ENCODE measurements around the gene PC. TPM values are rescaled to one million over a fixed set of nuclear protein-coding genes. Genes with fewer than 3 reads are reported as not detected.
A peak's percentile ranks its signal among the peaks of the same experiment; 100 is the strongest.

The PC gene
- total RNA-seq, 4 donors from 2014 or later, result 4.7 to 7.0 (median 5.6) TPM

GRCh38 chr11:66857234-66857926 is 100.8 kb downstream of the PC start:
- no peaks in the 10 kb centered on the region for H3K9me3 ChIP-seq
- 45 to 80% methylated on average over 4 of the region's 47 CpGs for WGBS, 2 donors (ENCODE audit: low coverage in 1 of 2)
- H3K4me3 ChIP-seq, result peak overlapping the region; percentile 74 to 77
- ATAC-seq, result no peak
- peaks cover 0 to 26% (median 8%) of the 10 kb centered on the region in 3 donors for H3K4me1 ChIP-seq
- H3K36me3 ChIP-seq, result peaks cover 0 to 23% of the 10 kb centered on the region in 2 donors
- no peaks in the 10 kb centered on the region for H3K27me3 ChIP-seq
- H3K27ac ChIP-seq, result peak overlapping the region in 3 of 4 donors; percentile 86 to 96 (median 94)
- TF ChIP-seq POLR2A (IDR thresholded peaks at IDR 0.05) (no peak), POLR2AphosphoS5 (IDR thresholded peaks at IDR 0.05) (no peak), EP300 (IDR thresholded peaks at IDR 0.05) (no peak)
- TF ChIP-seq, protein P1, sequence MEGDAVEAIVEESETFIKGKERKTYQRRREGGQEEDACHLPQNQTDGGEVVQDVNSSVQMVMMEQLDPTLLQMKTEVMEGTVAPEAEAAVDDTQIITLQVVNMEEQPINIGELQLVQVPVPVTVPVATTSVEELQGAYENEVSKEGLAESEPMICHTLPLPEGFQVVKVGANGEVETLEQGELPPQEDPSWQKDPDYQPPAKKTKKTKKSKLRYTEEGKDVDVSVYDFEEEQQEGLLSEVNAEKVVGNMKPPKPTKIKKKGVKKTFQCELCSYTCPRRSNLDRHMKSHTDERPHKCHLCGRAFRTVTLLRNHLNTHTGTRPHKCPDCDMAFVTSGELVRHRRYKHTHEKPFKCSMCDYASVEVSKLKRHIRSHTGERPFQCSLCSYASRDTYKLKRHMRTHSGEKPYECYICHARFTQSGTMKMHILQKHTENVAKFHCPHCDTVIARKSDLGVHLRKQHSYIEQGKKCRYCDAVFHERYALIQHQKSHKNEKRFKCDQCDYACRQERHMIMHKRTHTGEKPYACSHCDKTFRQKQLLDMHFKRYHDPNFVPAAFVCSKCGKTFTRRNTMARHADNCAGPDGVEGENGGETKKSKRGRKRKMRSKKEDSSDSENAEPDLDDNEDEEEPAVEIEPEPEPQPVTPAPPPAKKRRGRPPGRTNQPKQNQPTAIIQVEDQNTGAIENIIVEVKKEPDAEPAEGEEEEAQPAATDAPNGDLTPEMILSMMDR (IDR thresholded peaks at IDR 0.05), result no peak

GRCh38 chr11:66856496-66857233 is 101.5 kb downstream of the PC start, which contains the start of gene LRFN4:
LRFN4 (plus strand) TSS chr11:66857064; CDS start chr11:66857745, 681 bp downstream.
- Histone ChIP-seq H3K27ac (peak within 1 kb of the TSS; percentile 68 to 96 (median 90)), H3K27me3 (no peaks in the 10 kb centered on the region), H3K36me3 (peaks cover 0 to 23% of the 10 kb centered on the region in 2 donors), H3K4me3 (peak within 1 kb of the TSS; percentile 74 to 77), H3K4me1 (peaks cover 0 to 26% (median 8%) of the 10 kb centered on the region in 3 donors), H3K9me3 (no peaks in the 10 kb centered on the region)
- TF ChIP-seq EP300 (IDR thresholded peaks at IDR 0.05) (no peak), POLR2A (IDR thresholded peaks at IDR 0.05) (peak in 1 of 2 donors; percentile 22)
- TF ChIP-seq, protein P1 (IDR thresholded peaks at IDR 0.05), result no peak
- WGBS, 2 donors (ENCODE audit: low coverage in 1 of 2), result no CpG with 5 or more reads among the region's 103 CpGs
- ATAC-seq, result peak; percentile 56

- Histone ChIP-seq H3K4me1 (peaks cover 0 to 26% (median 8%) of the 10 kb centered on the region in 3 donors), H3K27me3 (no peaks in the 10 kb centered on the region), H3K27ac (peak overlapping the region; percentile 68 to 96 (median 90)), H3K36me3 (peaks cover 0 to 23% of the 10 kb centered on the region in 2 donors), H3K4me3 (peak overlapping the region; percentile 74 to 77), H3K9me3 (no peaks in the 10 kb centered on the region)
- 41 to 60% methylated on average over 1 to 2 of the region's 51 CpGs for WGBS, 2 donors (ENCODE audit: low coverage in 1 of 2)
- ATAC-seq, result peak; percentile 95
- TF ChIP-seq, protein P1 (IDR thresholded peaks at IDR 0.05), result peak in 1 of 4 experiments; percentile 17
- peak; percentile 69 for TF ChIP-seq POLR2AphosphoS5 (IDR thresholded peaks at IDR 0.05)
- TF ChIP-seq EP300 (IDR thresholded peaks at IDR 0.05), result no peak
- peak; percentile 68 to 88 for TF ChIP-seq POLR2A (IDR thresholded peaks at IDR 0.05)
These were observed 102.3 kb downstream of the PC start for GRCh38 chr11:66855574-66856495.

GRCh38 chr11:66854729-66855211 is 103.4 kb downstream of the PC start:
- ATAC-seq, result no peak
- Histone ChIP-seq H3K36me3 (peaks cover 0 to 28% of the 10 kb centered on the region in 2 donors), H3K4me3 (no peak overlapping the region), H3K9me3 (no peaks in the 10 kb centered on the region), H3K27me3 (no peaks in the 10 kb centered on the region), H3K4me1 (peaks cover 0 to 26% (median 8%) of the 10 kb centered on the region in 3 donors), H3K27ac (peak overlapping the region in 3 of 4 donors; percentile 86 to 96 (median 94))
- 100% methylated on average over 2 of the region's 15 CpGs; no CpG with 5 or more reads in 1 of the 2 donors for WGBS, 2 donors (ENCODE audit: low coverage in 1 of 2)
- TF ChIP-seq POLR2A (IDR thresholded peaks at IDR 0.05) (no peak), POLR2AphosphoS5 (IDR thresholded peaks at IDR 0.05) (no peak), EP300 (IDR thresholded peaks at IDR 0.05) (no peak)
- TF ChIP-seq, protein P1 (IDR thresholded peaks at IDR 0.05), result no peak
